Activated T-helper 1 cell treated with anti-CD3 and anti-CD28 coated beads, Interleukin-12 subunit alpha, Interleukin-12 subunit beta, Interleukin-2, Interleukin-4 antibody, amounts not matched to agents 30 ng/mL and 10 ng/mL and 1 ng/mL, durations not matched to agents 14 hours and 24 hours and 36 hours (primary cell): ENCODE results near the gene MSH5. TPM values are rescaled to one million over a fixed set of nuclear protein-coding genes. Genes with fewer than 3 reads are reported as not detected.

ENCODE experiments used
- DNase-seq: peaks from one replicate; pipeline ENCODE4 v3.0.0; 2021; ENCODE audit warnings: low spot score
- H3K27ac Mint-ChIP-seq: one replicate; pipeline ENCODE4 v1.8.0; 2021; ENCODE audit warnings: mild to moderate bottlenecking, mixed read lengths
- H3K27me3 Mint-ChIP-seq: one replicate; pipeline ENCODE4 v1.8.0; 2022; ENCODE audit warnings: mild to moderate bottlenecking, moderate library complexity, mixed read lengths; ENCODE audit not compliant: insufficient read depth
- H3K36me3 Mint-ChIP-seq: one replicate; pipeline ENCODE4 v1.8.0; 2021; ENCODE audit warnings: low read depth, mixed read lengths
- H3K4me1 Mint-ChIP-seq: one replicate; pipeline ENCODE4 v1.8.0; 2021; ENCODE audit warnings: low read depth, mixed read lengths
- H3K4me3 Mint-ChIP-seq: one replicate; pipeline ENCODE4 v1.8.0; 2021; ENCODE audit warnings: mild to moderate bottlenecking, moderate library complexity, mixed read lengths
- H3K9me3 Mint-ChIP-seq: one replicate; pipeline ENCODE4 v1.8.0; 2021; ENCODE audit warnings: mixed read lengths
- intact Hi-C: fragments of 100-400 bp; cut with micrococcal nuclease; formaldehyde crosslinking; loops from one replicate; pipeline ENCODE4 v1.15.1; 2024
- total RNA-seq: library from RNA; stranded (reverse); gene quantifications from 2 replicates; pipeline ENCODE4 v1.2.3, GENCODE V29; 2022

Gene MSH5
- total RNA-seq, 1 donor from 2014 or later: 83.4 TPM

GRCh38 chr6:31727717-31728671 lies 11.8 kb upstream of the MSH5 start:
- Mint-ChIP-seq H3K9me3 (no peaks in the 10 kb centered on the region), H3K4me1 (peaks cover 40% of the 10 kb centered on the region), H3K36me3 (peaks cover 14% of the 10 kb centered on the region), H3K27ac (peak overlapping the region; percentile 73), H3K27me3 (no peaks in the 10 kb centered on the region), H3K4me3 (peak overlapping the region; percentile 64)
- no peak for DNase-seq
- intact Hi-C loops: loop anchor here (2.0 kb wide), 1 partner anchor 169 kb away; the partner anchor contains the start of gene EHMT2

GRCh38 chr6:31728767-31729514 lies 10.9 kb upstream of the MSH5 start, which contains the start of gene DDAH2:
Gene DDAH2, minus strand, starts transcription at chr6:31729299. Its CDS starts 138 bp downstream, at chr6:31729161.
- Mint-ChIP-seq H3K4me3 (peak within 1 kb of the TSS; percentile 95), H3K27ac (peak within 1 kb of the TSS; percentile 74), H3K4me1 (peaks cover 48% of the 10 kb centered on the region), H3K36me3 (peaks cover 23% of the 10 kb centered on the region), H3K9me3 (no peaks in the 10 kb centered on the region), H3K27me3 (no peaks in the 10 kb centered on the region)
- intact Hi-C loops: loop anchor here (1.0 to 2.0 kb wide), 6 partner anchors 9 to 168 kb away; partner anchors contain the start of genes ABHD16A and EHMT2
- no peak for DNase-seq

GRCh38 chr6:31729515-31729978 lies 10.3 kb upstream of the MSH5 start:
- DNase-seq: peak; percentile 68
- Mint-ChIP-seq H3K4me1 (peaks cover 54% of the 10 kb centered on the region), H3K4me3 (peak overlapping the region; percentile 95), H3K36me3 (peaks cover 29% of the 10 kb centered on the region), H3K27me3 (no peaks in the 10 kb centered on the region), H3K9me3 (no peaks in the 10 kb centered on the region), H3K27ac (peak overlapping the region; percentile 74)
- intact Hi-C loops: loop anchor here (1.0 to 2.0 kb wide), 6 partner anchors 9 to 167 kb away; partner anchors contain the start of genes ABHD16A and EHMT2

GRCh38 chr6:31729979-31730630 lies 9.7 kb upstream of the MSH5 start:
- peak overlapping the region; percentile 95 for H3K4me3 Mint-ChIP-seq
- H3K9me3 Mint-ChIP-seq: no peaks in the 10 kb centered on the region
- peaks cover 59% of the 10 kb centered on the region for H3K4me1 Mint-ChIP-seq
- intact Hi-C loops: loop anchor here (1.0 to 2.0 kb wide), 6 partner anchors 8 to 167 kb away; partner anchors contain the start of genes ABHD16A and EHMT2
- no peaks in the 10 kb centered on the region for H3K27me3 Mint-ChIP-seq
- peak; percentile 57 for DNase-seq
- peaks cover 33% of the 10 kb centered on the region for H3K36me3 Mint-ChIP-seq
- H3K27ac Mint-ChIP-seq: peak overlapping the region; percentile 45

- Mint-ChIP-seq H3K4me3 (peak overlapping the region; percentile 95), H3K27ac (peak overlapping the region; percentile 45), H3K9me3 (no peaks in the 10 kb centered on the region), H3K27me3 (no peaks in the 10 kb centered on the region), H3K36me3 (peaks cover 37% of the 10 kb centered on the region), H3K4me1 (peaks cover 56% of the 10 kb centered on the region)
- intact Hi-C loops: no loop called here
- DNase-seq: no peak
Observed at GRCh38 chr6:31730631-31731086, 9.1 kb upstream of the MSH5 start.

GRCh38 chr6:31732029-31732428 lies 7.8 kb upstream of the MSH5 start:
- H3K4me3 Mint-ChIP-seq: no peak overlapping the region
- no peaks in the 10 kb centered on the region for H3K9me3 Mint-ChIP-seq
- intact Hi-C loops: no loop called here
- no peak for DNase-seq
- peaks cover 40% of the 10 kb centered on the region for H3K36me3 Mint-ChIP-seq
- H3K4me1 Mint-ChIP-seq: peaks cover 49% of the 10 kb centered on the region
- H3K27me3 Mint-ChIP-seq: peaks cover 3% of the 10 kb centered on the region
- no peak overlapping the region for H3K27ac Mint-ChIP-seq

- H3K9me3 Mint-ChIP-seq: no peaks in the 10 kb centered on the region
- H3K27ac Mint-ChIP-seq: peak overlapping the region; percentile 73
- H3K4me1 Mint-ChIP-seq: peaks cover 57% of the 10 kb centered on the region
- peaks cover 40% of the 10 kb centered on the region for H3K36me3 Mint-ChIP-seq
- intact Hi-C loops: no loop called here
- DNase-seq: no peak
- peaks cover 3% of the 10 kb centered on the region for H3K27me3 Mint-ChIP-seq
- H3K4me3 Mint-ChIP-seq: peak overlapping the region; percentile 98
Observed at GRCh38 chr6:31733734-31734133, 6.1 kb upstream of the MSH5 start.

GRCh38 chr6:31734247-31734820 lies 5.5 kb upstream of the MSH5 start:
- peaks cover 3% of the 10 kb centered on the region for H3K27me3 Mint-ChIP-seq
- H3K4me3 Mint-ChIP-seq: peak overlapping the region; percentile 98
- intact Hi-C loops: no loop called here
- peaks cover 59% of the 10 kb centered on the region for H3K4me1 Mint-ChIP-seq
- no peak for DNase-seq
- peaks cover 40% of the 10 kb centered on the region for H3K36me3 Mint-ChIP-seq
- H3K9me3 Mint-ChIP-seq: no peaks in the 10 kb centered on the region
- H3K27ac Mint-ChIP-seq: peak overlapping the region; percentile 99

GRCh38 chr6:31734821-31735406 lies 4.9 kb upstream of the MSH5 start:
- H3K4me1 Mint-ChIP-seq: peaks cover 59% of the 10 kb centered on the region
- H3K36me3 Mint-ChIP-seq: peaks cover 41% of the 10 kb centered on the region
- DNase-seq: peak; percentile 56
- intact Hi-C loops: loop anchor here (5.0 kb wide), 1 partner anchor 163 kb away; the partner anchor contains the start of gene LTA
- H3K27ac Mint-ChIP-seq: peak overlapping the region; percentile 99
- peak overlapping the region; percentile 98 for H3K4me3 Mint-ChIP-seq
- peaks cover 3% of the 10 kb centered on the region for H3K27me3 Mint-ChIP-seq
- no peaks in the 10 kb centered on the region for H3K9me3 Mint-ChIP-seq

GRCh38 chr6:31736021-31736767 lies 3.6 kb upstream of the MSH5 start, which contains the start of gene CLIC1:
Gene CLIC1, minus strand, starts transcription at chr6:31736530. Its CDS starts 230 bp downstream, at chr6:31736300.
- Mint-ChIP-seq H3K36me3 (peaks cover 35% of the 10 kb centered on the region), H3K9me3 (no peaks in the 10 kb centered on the region), H3K4me3 (peak within 1 kb of the TSS; percentile 98), H3K4me1 (peaks cover 59% of the 10 kb centered on the region), H3K27me3 (peaks cover 3% of the 10 kb centered on the region), H3K27ac (peak within 1 kb of the TSS; percentile 99)
- peak; percentile 80 for DNase-seq
- intact Hi-C loops: loop anchor here (1.0 to 5.0 kb wide), 3 partner anchors 33 to 164 kb away; partner anchors contain the start of genes ABHD16A, LSM2 and LTA
